ENCODE measurements around the gene EPHA10. TPM values are rescaled to one million over a fixed set of nuclear protein-coding genes. Genes with fewer than 3 reads are reported as not detected.

Gene EPHA10
- polyA plus RNA-seq, 1 donor from 2014 or later: 39.4 TPM

- H3K4me2 ChIP-seq (ENCODE audit: low read length): no peak overlapping the region
- H3K27ac ChIP-seq (ENCODE audit: low read length): no peak overlapping the region
- no peaks in the 10 kb centered on the region for H3K9me3 ChIP-seq (ENCODE audit: low read length)
- no peaks in the 10 kb centered on the region for H3F3A ChIP-seq (ENCODE audit: insufficient read depth, low read length, poor library complexity, severe bottlenecking)
- H3K27me3 ChIP-seq (ENCODE audit: insufficient read depth, low read depth, low read length): no peaks in the 10 kb centered on the region
- no peak overlapping the region for H3K9ac ChIP-seq (ENCODE audit: low read length)
- peaks cover 9% of the 10 kb centered on the region for H3K36me3 ChIP-seq (ENCODE audit: insufficient read depth, low read length)
- no peaks in the 10 kb centered on the region for H3K9me2 ChIP-seq (ENCODE audit: insufficient read depth, low read length)
- H3K79me2 ChIP-seq (replicated peaks; ENCODE audit: insufficient read depth, low read length): peaks cover 9% of the 10 kb centered on the region
- no peaks in the 10 kb centered on the region for H4K20me1 ChIP-seq (ENCODE audit: insufficient read depth)
- TF ChIP-seq SMC3 (conservative IDR thresholded peaks at IDR 0.05; ENCODE audit: poor library complexity) (no peak), POLR2AphosphoS5 (IDR thresholded peaks at IDR 0.05) (no peak), RAD21 (conservative IDR thresholded peaks at IDR 0.05) (no peak), TAF1 (IDR thresholded peaks at IDR 0.05; ENCODE audit: low read depth) (no peak), REST (IDR thresholded peaks at IDR 0.05; ENCODE audit: borderline replicate concordance) (no peak), MXI1 (conservative IDR thresholded peaks at IDR 0.05; ENCODE audit: poor library complexity, severe bottlenecking) (no peak), EZH2 (IDR thresholded peaks at IDR 0.05; ENCODE audit: borderline replicate concordance, insufficient read depth, low read length, poor library complexity, severe bottlenecking) (no peak), CTCF (IDR thresholded peaks at IDR 0.05; ENCODE audit: poor library complexity, severe bottlenecking) (no peak), EP300 (conservative IDR thresholded peaks at IDR 0.05; ENCODE audit: poor library complexity, severe bottlenecking) (no peak)
- no peak overlapping the region for H3K4me3 ChIP-seq (ENCODE audit: low read length)
- no peak overlapping the region for H2AFZ ChIP-seq (ENCODE audit: low read depth, low read length)
Measured at GRCh38 chr1:37802439-37802838, 37.5 kb upstream of the EPHA10 start.

- Histone ChIP-seq H3K9me3 (ENCODE audit: low read length) (no peaks in the 10 kb centered on the region), H3K9me2 (ENCODE audit: insufficient read depth, low read length) (no peaks in the 10 kb centered on the region), H3K4me3 (ENCODE audit: low read length) (no peak overlapping the region), H4K20me1 (ENCODE audit: insufficient read depth) (no peaks in the 10 kb centered on the region), H2AFZ (ENCODE audit: low read depth, low read length) (no peak overlapping the region), H3K36me3 (ENCODE audit: insufficient read depth, low read length) (no peaks in the 10 kb centered on the region), H3K27me3 (ENCODE audit: insufficient read depth, low read depth, low read length) (no peaks in the 10 kb centered on the region), H3K27ac (ENCODE audit: low read length) (no peak overlapping the region), H3K9ac (ENCODE audit: low read length) (no peak overlapping the region), H3F3A (ENCODE audit: insufficient read depth, low read length, poor library complexity, severe bottlenecking) (no peaks in the 10 kb centered on the region), H3K4me2 (ENCODE audit: low read length) (no peak overlapping the region), H3K79me2 (replicated peaks; ENCODE audit: insufficient read depth, low read length) (no peaks in the 10 kb centered on the region)
- no peak for TF ChIP-seq EP300 (conservative IDR thresholded peaks at IDR 0.05; ENCODE audit: poor library complexity, severe bottlenecking)
Measured at GRCh38 chr1:37797750-37798345, 32.9 kb upstream of the EPHA10 start.
